ENCODE data around the gene ZNF878. TPM values are rescaled to one million over a fixed set of nuclear protein-coding genes. Genes with fewer than 3 reads are reported as not detected.

Gene ZNF878
- total and polyA plus RNA-seq, 9 donors: 0.08 to 0.62 (median 0.25) TPM; not detected in 2

- peak overlapping the region; percentile 49 for H3K4me3 ChIP-seq
- no peak for DNase-seq
- no peak overlapping the region for H3K27ac ChIP-seq
- TF ChIP-seq CTCF (IDR thresholded peaks at IDR 0.05) (no peak), POLR2A (IDR thresholded peaks at IDR 0.05) (no peak)
- WGBS, 3 donors: 0 to 2% (median 1%) methylated on average over 14 of the region's 14 CpGs
- peaks cover 3% of the 10 kb centered on the region for H3K4me1 ChIP-seq (ENCODE audit: insufficient read depth)
- intact Hi-C loops (cut with DNase I): no loop called here
- no peaks in the 10 kb centered on the region for H3K27me3 ChIP-seq
- H3K36me3 ChIP-seq: no peaks in the 10 kb centered on the region
- no peaks in the 10 kb centered on the region for H3K9me3 ChIP-seq
Measured at GRCh38 chr19:12052091-12052496, 667 bp downstream of the ZNF878 start.

GRCh38 chr19:12047868-12048267 is 4.9 kb downstream of the ZNF878 start:
- H3K9me3 ChIP-seq: peaks cover 0 to 8% of the 10 kb centered on the region in 2 donors
- H3K27ac ChIP-seq: no peak overlapping the region
- H3K27me3 ChIP-seq: no peaks in the 10 kb centered on the region
- H3K36me3 ChIP-seq: no peaks in the 10 kb centered on the region
- DNase-seq: no peak
- WGBS, 3 donors: 92 to 100% (median 98%) methylated on average over 2 of the region's 2 CpGs
- H3K4me3 ChIP-seq: no peak overlapping the region
- TF ChIP-seq CTCF (IDR thresholded peaks at IDR 0.05) (no peak), EP300 (IDR thresholded peaks at IDR 0.05) (no peak), POLR2A (IDR thresholded peaks at IDR 0.05) (no peak)
- intact Hi-C loops (cut with DNase I): no loop called here
- H3K4me1 ChIP-seq (ENCODE audit: insufficient read depth): peaks cover 3% of the 10 kb centered on the region

GRCh38 chr19:12043752-12044422 is 8.9 kb downstream of the ZNF878 start:
- DNase-seq: no peak
- no peaks in the 10 kb centered on the region for H3K36me3 ChIP-seq
- peaks cover 0 to 8% of the 10 kb centered on the region in 2 donors for H3K9me3 ChIP-seq
- no peak overlapping the region for H3K27ac ChIP-seq
- no peak overlapping the region for H3K4me3 ChIP-seq
- intact Hi-C loops (cut with DNase I): no loop called here
- no peak for TF ChIP-seq EP300 (IDR thresholded peaks at IDR 0.05)
- no peak for TF ChIP-seq POLR2A (IDR thresholded peaks at IDR 0.05)
- no peak for TF ChIP-seq CTCF (IDR thresholded peaks at IDR 0.05)
- H3K27me3 ChIP-seq: no peaks in the 10 kb centered on the region
- 96 to 98% (median 97%) methylated on average over 5 of the region's 5 CpGs for WGBS, 3 donors
- H3K4me1 ChIP-seq (ENCODE audit: insufficient read depth): no peaks in the 10 kb centered on the region

GRCh38 chr19:12042893-12043292 is 9.9 kb downstream of the ZNF878 start:
- Histone ChIP-seq H3K4me3 (no peak overlapping the region), H3K36me3 (no peaks in the 10 kb centered on the region)
- intact Hi-C loops (cut with DNase I): no loop called here

More at GRCh38 chr19:12042893-12043292, 9.9 kb downstream of the ZNF878 start:
- peaks cover 0 to 8% of the 10 kb centered on the region in 2 donors for H3K9me3 ChIP-seq
- TF ChIP-seq EP300 (IDR thresholded peaks at IDR 0.05) (no peak), CTCF (IDR thresholded peaks at IDR 0.05) (no peak), POLR2A (IDR thresholded peaks at IDR 0.05) (no peak)
- H3K27ac ChIP-seq: no peak overlapping the region
- H3K4me1 ChIP-seq (ENCODE audit: insufficient read depth): no peaks in the 10 kb centered on the region
- no peak for DNase-seq
- H3K27me3 ChIP-seq: no peaks in the 10 kb centered on the region

Measured in ovary (tissue), 9 donors.